Measurements from ENCODE around the gene PCNT. TPM values are rescaled to one million over a fixed set of nuclear protein-coding genes. Genes with fewer than 3 reads are reported as not detected.

PCNT gene
- total and polyA plus RNA-seq, 2 of the 8 experiments (the other 6 are each of a cell fraction or from before 2014, with no cell fraction given): 9.9 to 45.1 TPM

- TF ChIP-seq BACH1 (IDR thresholded peaks at IDR 0.05; ENCODE audit: low read length): no peak
- TF ChIP-seq NRF1 (IDR thresholded peaks at IDR 0.05; ENCODE audit: low read depth, low read length): no peak
Measured at GRCh38 chr21:46456750-46457149, 132.8 kb downstream of the PCNT start (continued).
